ENCODE results near the gene TMIE. TPM values are rescaled to one million over a fixed set of nuclear protein-coding genes. Genes with fewer than 3 reads are reported as not detected.

TMIE gene
- total and polyA plus RNA-seq, 10 of the 15 experiments (the other 5 are each of a cell fraction or from before 2014, with no cell fraction given) = not detected

GRCh38 chr3:46725621-46726314, 24.6 kb downstream of the TMIE start (continued):
- TF ChIP-seq TCF7 (IDR thresholded peaks at IDR 0.05; ENCODE audit: borderline replicate concordance) = no peak
- TF ChIP-seq ZBED1 (IDR thresholded peaks at IDR 0.05; ENCODE audit: borderline replicate concordance) = no peak
- no peak for TF ChIP-seq CREB1 (IDR thresholded peaks at IDR 0.05; ENCODE audit: low read depth)
- no peak for TF ChIP-seq BCL11A (IDR thresholded peaks at IDR 0.05; ENCODE audit: low read depth, low read length)
- TF ChIP-seq RELA (IDR thresholded peaks at IDR 0.05; ENCODE audit: borderline replicate concordance, partially characterized antibody) = no peak
- no peak for TF ChIP-seq SMARCA5 (IDR thresholded peaks at IDR 0.05)

DNA sequence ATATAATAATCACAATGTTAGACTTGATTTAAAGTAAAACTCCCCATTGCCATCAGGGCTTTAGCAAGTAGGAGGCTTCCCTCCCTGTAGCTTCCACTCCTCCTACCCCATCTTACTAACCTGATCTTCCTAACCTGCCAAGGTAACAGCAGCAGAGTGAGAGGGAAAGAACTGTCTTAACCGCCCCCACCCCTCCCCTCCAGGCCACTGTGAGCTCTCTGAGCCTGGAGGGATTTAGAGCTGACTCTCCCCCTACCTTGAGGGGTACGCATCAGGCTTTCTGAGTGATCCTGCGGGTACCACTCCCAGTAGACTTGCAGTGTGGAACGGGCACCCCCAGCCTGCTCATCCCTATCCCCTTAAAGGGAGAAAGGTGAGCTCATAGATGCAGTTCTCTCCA, 27.8 kb downstream of the TMIE start:
- H3K4me1 ChIP-seq (ENCODE audit: control insufficient read depth, insufficient read depth, low read length) = peaks cover 3% of the 10 kb centered on the region; the same call in 1 of the 2 replicates
- H3K4me3 ChIP-seq = no peak overlapping the region
- 57% methylated on average over 4 of the region's 4 CpGs for WGBS (ENCODE audit: insufficient coverage, insufficient replicate concordance, low lambda C conversion rate, missing lambda C conversion rate)
- H3K79me2 ChIP-seq (ENCODE audit: control insufficient read depth, insufficient read depth, low read length) = no peaks in the 10 kb centered on the region
- BruUV-seq (replicated peaks) = no TSS peak
- RAD21 ChIA-PET (ENCODE audit: unreplicated experiment) = interaction anchor here (0.6 kb wide), 1 partner anchor 786 kb away, joined by 3 read pairs; no protein-coding TSS in a partner anchor
- H3K36me3 ChIP-seq (ENCODE audit: control insufficient read depth in 2 of 2, insufficient read depth in 2 of 2, low read length in 1 of 2) = no peaks in the 10 kb centered on the region
- H3K9me3 ChIP-seq (replicated peaks; ENCODE audit: control insufficient read depth, insufficient read depth, low read length) = no peaks in the 10 kb centered on the region
- H4K20me1 ChIP-seq (ENCODE audit: control insufficient read depth, insufficient read depth) = no peaks in the 10 kb centered on the region
- in situ Hi-C loops (cut with MboI) = no loop called here
- H3K27ac ChIP-seq (ENCODE audit: control insufficient read depth, insufficient read depth) = no peak overlapping the region
- no peak overlapping the region for H3K4me2 ChIP-seq (ENCODE audit: control insufficient read depth, insufficient read depth)
- CTCF ChIA-PET = interaction anchor here (0.6 to 1.4 kb wide), 3 partner anchors 10 to 424 kb away, joined by 3 to 4 read pairs (median 3); no protein-coding TSS in a partner anchor
- DNase-seq (ENCODE audit: low read depth, low spot score) (no peak), FAIRE-seq (no peak), ATAC-seq (no peak)
- H2AFZ ChIP-seq (ENCODE audit: control insufficient read depth, low read depth, low read length) = no peak overlapping the region
- no peaks in the 10 kb centered on the region for H3K27me3 ChIP-seq (replicated peaks in 1 of 2; ENCODE audit: control insufficient read depth in 2 of 2, insufficient read depth in 2 of 2, low read length in 1 of 2)
- no peak overlapping the region for H3K9ac ChIP-seq (ENCODE audit: control insufficient read depth, insufficient read depth, low read length)
- intact Hi-C loops (cut with micrococcal nuclease; ENCODE audit: unreplicated experiment) = no loop called here
- POLR2A ChIA-PET = no interaction called here
- TF ChIP-seq CBFB (IDR thresholded peaks at IDR 0.05; ENCODE audit: low read depth) (no peak), EZH2 (IDR thresholded peaks at IDR 0.05; ENCODE audit: borderline replicate concordance, control insufficient read depth, low read depth, low read length) (no peak), YY1 (IDR thresholded peaks at IDR 0.05; ENCODE audit: low read depth, low read length) (no peak), ZNF217 (IDR thresholded peaks at IDR 0.05) (no peak), RB1 (IDR thresholded peaks at IDR 0.05; ENCODE audit: borderline replicate concordance) (no peak), BRCA1 (IDR thresholded peaks at IDR 0.05; ENCODE audit: low read depth, low read length) (no peak), FOXK2 (IDR thresholded peaks at IDR 0.05) (no peak), NFIC (IDR thresholded peaks at IDR 0.05; ENCODE audit: low read depth, low read length) (no peak)
- SMC1A ChIA-PET (ENCODE audit: uncharacterized antibody, unreplicated experiment) = interaction anchor here (0.8 to 1.7 kb wide), 2 partner anchors 23 to 39 kb away, joined by 3 read pairs; no protein-coding TSS in a partner anchor

Data from GM12878 (cell line).